Stimulated activated effector memory CD8-positive, alpha-beta T cell treated with anti-CD3 and anti-CD28 coated beads, Interleukin-12 subunit alpha, Interleukin-12 subunit beta, amount 100 ng/mL, for 72 hours (primary cell): ENCODE data around the gene KLHL2.
"Not testable (repeated sequence)": the region's sequence is repeated elsewhere in the genome, so short reads cannot be mapped to it uniquely, and the experiment has no call there.

Experiments used
- ATAC-seq: fragments of 150-1000 bp; cut with Tn5 transposase; 2 replicates; pipeline ENCODE4 v1.10.0; 2021
- DNase-seq, 2 donors: peaks; one replicate each; pipeline ENCODE4 v3.0.0; 2021 to 2022; ENCODE audit warnings: low spot score in 2 of 2
- H3K27ac Mint-ChIP-seq: one replicate; pipeline ENCODE4 v1.8.0; 2022; ENCODE audit warnings: mild to moderate bottlenecking, mixed read lengths
- H3K36me3 Mint-ChIP-seq: one replicate; pipeline ENCODE4 v1.8.0; 2022; ENCODE audit warnings: mild to moderate bottlenecking, mixed read lengths
- H3K4me1 Mint-ChIP-seq: one replicate; pipeline ENCODE4 v1.8.0; 2022; ENCODE audit warnings: mixed read lengths
- H3K4me3 Mint-ChIP-seq: one replicate; pipeline ENCODE4 v1.8.0; 2022; ENCODE audit warnings: mild to moderate bottlenecking, mixed read lengths
- H3K9me3 Mint-ChIP-seq: one replicate; pipeline ENCODE4 v1.8.0; 2022; ENCODE audit warnings: mixed read lengths

Gene KLHL2

GRCh38 chr4:165207431-165208220 is at the start of gene KLHL2:
TSS of gene KLHL2 (plus strand) at chr4:165207561. CDS start at chr4:165207877, 316 bp downstream.
- peaks cover 5% of the 10 kb centered on the region for H3K36me3 Mint-ChIP-seq
- H3K4me1 Mint-ChIP-seq: peaks cover 70% of the 10 kb centered on the region
- H3K9me3 Mint-ChIP-seq: no peaks in the 10 kb centered on the region

GRCh38 chr4:165158762-165159161 is 48.6 kb upstream of the KLHL2 start:
- Mint-ChIP-seq H3K4me3 (no peak overlapping the region), H3K36me3 (no peaks in the 10 kb centered on the region), H3K27ac (no peak overlapping the region), H3K9me3 (no peaks in the 10 kb centered on the region), H3K4me1 (no peaks in the 10 kb centered on the region)
- DNase-seq: no peak
- ATAC-seq: no peak

More at GRCh38 chr4:165207431-165208220, at the start of gene KLHL2:
- Mint-ChIP-seq H3K27ac (peak within 1 kb of the TSS; percentile 83), H3K4me3 (peak within 1 kb of the TSS; percentile 67)
- ATAC-seq (peak; percentile 81), DNase-seq (peak; percentile 48 to 74)

- ATAC-seq (no peak), DNase-seq (no peak)
- H3K4me1 Mint-ChIP-seq: no peaks in the 10 kb centered on the region
- H3K27ac Mint-ChIP-seq: no peak overlapping the region
- H3K4me3 Mint-ChIP-seq: no peak overlapping the region
- H3K9me3 Mint-ChIP-seq: peaks cover 6% of the 10 kb centered on the region
- H3K36me3 Mint-ChIP-seq: no peaks in the 10 kb centered on the region
These were observed 43.1 kb upstream of the KLHL2 start for GRCh38 chr4:165164257-165164656.

GRCh38 chr4:165166872-165167271 is 40.5 kb upstream of the KLHL2 start:
- ATAC-seq, H3K27ac Mint-ChIP-seq, H3K4me3 Mint-ChIP-seq, DNase-seq, H3K9me3 Mint-ChIP-seq, H3K36me3 Mint-ChIP-seq, H3K4me1 Mint-ChIP-seq: not testable (repeated sequence)

GRCh38 chr4:165167650-165168049 is 39.7 kb upstream of the KLHL2 start:
- no peak overlapping the region for H3K4me3 Mint-ChIP-seq

GRCh38 chr4:165170819-165171218 is 36.5 kb upstream of the KLHL2 start:
- no peaks in the 10 kb centered on the region for H3K4me1 Mint-ChIP-seq
- no peak overlapping the region for H3K4me3 Mint-ChIP-seq
- H3K27ac Mint-ChIP-seq: no peak overlapping the region
- peaks cover 6% of the 10 kb centered on the region for H3K9me3 Mint-ChIP-seq
- no peak for DNase-seq
- H3K36me3 Mint-ChIP-seq: no peaks in the 10 kb centered on the region
- ATAC-seq: no peak

More at GRCh38 chr4:165167650-165168049, 39.7 kb upstream of the KLHL2 start:
- no peaks in the 10 kb centered on the region for H3K36me3 Mint-ChIP-seq
- ATAC-seq: no peak
- no peaks in the 10 kb centered on the region for H3K4me1 Mint-ChIP-seq
- no peak overlapping the region for H3K27ac Mint-ChIP-seq
- no peak for DNase-seq
- H3K9me3 Mint-ChIP-seq: peaks cover 6% of the 10 kb centered on the region

GRCh38 chr4:165175470-165175869 is 31.9 kb upstream of the KLHL2 start:
- ATAC-seq, DNase-seq, H3K4me1 Mint-ChIP-seq, H3K4me3 Mint-ChIP-seq, H3K27ac Mint-ChIP-seq, H3K36me3 Mint-ChIP-seq, H3K9me3 Mint-ChIP-seq: not testable (repeated sequence)

- Mint-ChIP-seq H3K4me3 (no peak overlapping the region), H3K36me3 (no peaks in the 10 kb centered on the region)
- ATAC-seq: no peak
These were observed 31.5 kb upstream of the KLHL2 start for GRCh38 chr4:165175879-165176278.

GRCh38 chr4:165177725-165178666 is 29.4 kb upstream of the KLHL2 start:
- H3K9me3 Mint-ChIP-seq: no peaks in the 10 kb centered on the region
- DNase-seq (no peak), ATAC-seq (no peak)
- H3K4me3 Mint-ChIP-seq: no peak overlapping the region
- peak overlapping the region; percentile 33 for H3K27ac Mint-ChIP-seq
- no peaks in the 10 kb centered on the region for H3K36me3 Mint-ChIP-seq
- no peaks in the 10 kb centered on the region for H3K4me1 Mint-ChIP-seq

More at GRCh38 chr4:165175879-165176278, 31.5 kb upstream of the KLHL2 start:
- no peak for DNase-seq
- Mint-ChIP-seq H3K9me3 (no peaks in the 10 kb centered on the region), H3K27ac (no peak overlapping the region), H3K4me1 (no peaks in the 10 kb centered on the region)

- ATAC-seq (no peak), DNase-seq (no peak)
- Mint-ChIP-seq H3K9me3 (no peaks in the 10 kb centered on the region), H3K4me3 (no peak overlapping the region), H3K27ac (no peak overlapping the region), H3K36me3 (no peaks in the 10 kb centered on the region), H3K4me1 (no peaks in the 10 kb centered on the region)
These were observed 23.1 kb upstream of the KLHL2 start for GRCh38 chr4:165184220-165184619.

- H3K4me1 Mint-ChIP-seq, H3K36me3 Mint-ChIP-seq, H3K4me3 Mint-ChIP-seq, H3K9me3 Mint-ChIP-seq, DNase-seq, ATAC-seq, H3K27ac Mint-ChIP-seq: not testable (repeated sequence)
These were observed 22.4 kb upstream of the KLHL2 start for GRCh38 chr4:165184998-165185397.

GRCh38 chr4:165185448-165185847 is 21.9 kb upstream of the KLHL2 start:
- DNase-seq: no peak
- Mint-ChIP-seq H3K36me3 (no peaks in the 10 kb centered on the region), H3K4me1 (peaks cover under 1% of the 10 kb centered on the region), H3K9me3 (no peaks in the 10 kb centered on the region), H3K27ac (no peak overlapping the region), H3K4me3 (no peak overlapping the region)
- ATAC-seq: no peak

GRCh38 chr4:165190591-165191347 is 16.6 kb upstream of the KLHL2 start:
- H3K36me3 Mint-ChIP-seq: peaks cover 5% of the 10 kb centered on the region
- DNase-seq (no peak), ATAC-seq (peak; percentile 94)
- no peaks in the 10 kb centered on the region for H3K9me3 Mint-ChIP-seq
- H3K4me1 Mint-ChIP-seq: peaks cover 14% of the 10 kb centered on the region
- H3K27ac Mint-ChIP-seq: no peak overlapping the region
- no peak overlapping the region for H3K4me3 Mint-ChIP-seq

GRCh38 chr4:165191348-165191656 is 16.1 kb upstream of the KLHL2 start:
- ATAC-seq (peak; percentile 63), DNase-seq (no peak)
- Mint-ChIP-seq H3K9me3 (no peaks in the 10 kb centered on the region), H3K4me1 (peaks cover 14% of the 10 kb centered on the region), H3K36me3 (peaks cover 5% of the 10 kb centered on the region), H3K27ac (no peak overlapping the region), H3K4me3 (no peak overlapping the region)
